SK-N-SH (cell line): ENCODE data around the gene FMNL2. TPM values are rescaled to one million over a fixed set of nuclear protein-coding genes. Genes with fewer than 3 reads are reported as not detected.

Source experiments
- CTCF ChIA-PET: fragments of 300-600, 350-600 bp; formaldehyde crosslinking; extraction: SDS; loops from one replicate; lab custom pipeline; 2021; lab: Yijun Ruan, JAX
- POLR2A ChIA-PET: fragments of 350-600 bp; sonication (Branson Sonifier 250); formaldehyde crosslinking; extraction: SDS; loops from one replicate; lab custom pipeline; 2020; ENCODE audit warnings: antibody characterized with exemption, inconsistent platforms; lab: Yijun Ruan, JAX
- DNase-seq: peaks from one replicate; pipeline ENCODE4 v3.0.0; 2012
- H2AFZ ChIP-seq: fragments of 200-600 bp; sonication (generic); 2 replicates; pipeline ENCODE4 v1.8.1; 2016; ENCODE audit warnings: antibody characterized with exemption, mild to moderate bottlenecking, low read depth
- H3F3A ChIP-seq: fragments of 200-600 bp; sonication (generic); replicated peaks from 2 replicates; pipeline ENCODE3; 2016; ENCODE audit warnings: antibody characterized with exemption, mild to moderate bottlenecking; ENCODE audit not compliant: insufficient read depth
- H3K27ac ChIP-seq, 2 experiments: fragments of 200-500 bp in 1 of 2; fragments of 200-600 bp in 1 of 2; sonication (Bioruptor generic) in 1 of 2; sonication (generic), shearing (Covaris generic) in 1 of 2; 2 replicates each; pipeline versions ENCODE4 v1.5.1 to v1.6.1; 2014 to 2016; ENCODE audit warnings: low read depth in 2 of 2, inconsistent platforms in 1 of 2, low read length in 1 of 2, mild to moderate bottlenecking in 1 of 2, mixed read lengths in 1 of 2
- H3K27me3 ChIP-seq: fragments of 200-600 bp; sonication (generic), shearing (Covaris generic); 2 replicates; pipeline ENCODE4 v1.6.1; 2016; ENCODE audit warnings: mixed run types; ENCODE audit not compliant: insufficient read depth
- H3K36me3 ChIP-seq, 2 experiments: fragments of 200-500 bp in 1 of 2; fragments of 200-600 bp in 1 of 2; sonication (Bioruptor generic) in 1 of 2; sonication (generic) in 1 of 2; replicated peaks in 1 of 2; 2 replicates each; pipeline versions ENCODE3 to v1.5.1; 2014 to 2016; ENCODE audit warnings: low read length in 1 of 2, mild to moderate bottlenecking in 1 of 2; ENCODE audit not compliant: insufficient read depth in 2 of 2, control insufficient read depth in 1 of 2
- H3K4me1 ChIP-seq, 2 experiments: fragments of 200-500 bp in 1 of 2; fragments of 200-600 bp in 1 of 2; sonication (Bioruptor generic) in 1 of 2; sonication (generic), shearing (Covaris generic) in 1 of 2; 2 replicates each; pipeline versions ENCODE4 v1.5.1 to v1.6.1; 2014 to 2016; ENCODE audit warnings: low read depth in 1 of 2, low read length in 1 of 2, mixed run types in 1 of 2; ENCODE audit not compliant: insufficient read depth in 2 of 2, control insufficient read depth in 1 of 2
- H3K4me2 ChIP-seq: fragments of 200-600 bp; sonication (generic), shearing (Covaris generic); 2 replicates; pipeline ENCODE4 v1.6.1; 2017; ENCODE audit warnings: mixed run types
- H3K4me3 ChIP-seq, 2 experiments: fragments of 200-500 bp in 1 of 2; fragments of 200-600 bp in 1 of 2; sonication (Bioruptor generic) in 1 of 2; sonication (generic), shearing (Covaris generic) in 1 of 2; 2 replicates each; pipeline versions ENCODE4 v1.5.1 to v1.8.1; 2014 to 2016; ENCODE audit warnings: low read depth in 2 of 2, inconsistent platforms in 1 of 2, low read length in 1 of 2, mild to moderate bottlenecking in 1 of 2, mixed read lengths in 1 of 2, moderate library complexity in 1 of 2
- H3K79me2 ChIP-seq: fragments of 200-600 bp; sonication (generic); 2 replicates; pipeline ENCODE4 v1.8.1; 2017; ENCODE audit warnings: mild to moderate bottlenecking; ENCODE audit not compliant: insufficient read depth
- H3K9ac ChIP-seq: fragments of 200-600 bp; sonication (generic); 2 replicates; pipeline ENCODE4 v1.6.1; 2017; ENCODE audit warnings: mixed run types
- H3K9me2 ChIP-seq: fragments of 200-600 bp; sonication (generic); 2 replicates; pipeline ENCODE4 v1.6.1; 2017; ENCODE audit warnings: mixed run types
- H3K9me3 ChIP-seq: fragments of 200-600 bp; sonication (generic); 2 replicates; pipeline ENCODE4 v1.6.1; 2017; ENCODE audit warnings: mixed run types, mild to moderate bottlenecking, moderate library complexity
- H4K20me1 ChIP-seq: fragments of 200-600 bp; sonication (generic); 2 replicates; pipeline ENCODE4 v1.6.1; 2017; ENCODE audit warnings: mild to moderate bottlenecking, mixed run types; ENCODE audit not compliant: insufficient read depth
- CHD2 ChIP-seq: fragments of 150-350 bp; IDR thresholded peaks from 2 replicates; pipeline ENCODE4 v1.6.1; 2018; ENCODE audit warnings: low read length; ENCODE audit not compliant: partially characterized antibody
- CTCF ChIP-seq: fragments of 200-600 bp; sonication (generic); IDR thresholded peaks from 2 replicates; pipeline ENCODE4 v1.6.1; 2017; ENCODE audit warnings: antibody characterized with exemption, mild to moderate bottlenecking, moderate library complexity
- ELF1 ChIP-seq: IDR thresholded peaks from 2 replicates; pipeline ENCODE4 v1.4.0; 2012
- EZH2phosphoT487 ChIP-seq: fragments of 200-600 bp; sonication (generic); IDR thresholded peaks from 2 replicates; pipeline ENCODE4 v1.6.1; 2017; ENCODE audit warnings: low read depth, mixed run types, mild to moderate bottlenecking, antibody characterized with exemption, moderate library complexity, borderline replicate concordance
- FOXJ3 ChIP-seq: sonication (generic); formaldehyde crosslinking; IDR thresholded peaks from 2 replicates; pipeline ENCODE4 v1.5.1; 2020; ENCODE audit warnings: mild to moderate bottlenecking, missing genetic modification reagents
- GABPA ChIP-seq: IDR thresholded peaks from 2 replicates; pipeline ENCODE4 v1.4.0; 2012; ENCODE audit warnings: low read depth, mild to moderate bottlenecking
- MEF2A ChIP-seq: IDR thresholded peaks from 2 replicates; pipeline ENCODE4 v1.4.0; 2012; ENCODE audit warnings: low read depth, borderline replicate concordance
- MXI1 ChIP-seq: IDR thresholded peaks from 2 replicates; pipeline ENCODE4 v1.6.1; 2012; ENCODE audit warnings: mild to moderate bottlenecking, low read depth, low read length, improper control_type of control experiment
- NFIC ChIP-seq: IDR thresholded peaks from 2 replicates; pipeline ENCODE4 v1.4.0; 2012; ENCODE audit warnings: borderline replicate concordance
- NRF1 ChIP-seq: IDR thresholded peaks from 2 replicates; pipeline ENCODE4 v1.6.1; 2012; ENCODE audit warnings: low read depth, mild to moderate bottlenecking, low read length
- PBX3 ChIP-seq: IDR thresholded peaks from 2 replicates; pipeline ENCODE4; 2012
- POLR2AphosphoS5 ChIP-seq: IDR thresholded peaks from 2 replicates; pipeline ENCODE4 v1.6.1; 2012; ENCODE audit warnings: low read depth, low read length
- RAD21 ChIP-seq: IDR thresholded peaks from 2 replicates; pipeline ENCODE4 v1.6.1; 2012; ENCODE audit warnings: mild to moderate bottlenecking, low read length
- REST ChIP-seq: IDR thresholded peaks from 2 replicates; pipeline ENCODE4 v1.6.1; 2012; ENCODE audit warnings: mild to moderate bottlenecking, low read depth, low read length, moderate library complexity
- RXRA ChIP-seq: IDR thresholded peaks from 2 replicates; pipeline ENCODE4 v1.4.0; 2012; ENCODE audit warnings: low read depth, mild to moderate bottlenecking, borderline replicate concordance
- SMC3 ChIP-seq: IDR thresholded peaks from 2 replicates; pipeline ENCODE4 v1.6.1; 2012; ENCODE audit warnings: low read depth, low read length, improper control_type of control experiment
- TEAD4 ChIP-seq: IDR thresholded peaks from 2 replicates; pipeline ENCODE4 v1.4.0; 2012; ENCODE audit warnings: mild to moderate bottlenecking, borderline replicate concordance; ENCODE audit not compliant: insufficient read depth
- USF2 ChIP-seq: fragments of 150-350 bp; IDR thresholded peaks from 2 replicates; pipeline ENCODE4 v1.6.1; 2017; ENCODE audit warnings: antibody characterized with exemption, low read length, low read depth, borderline replicate concordance
- ZBTB33 ChIP-seq: IDR thresholded peaks from 2 replicates; pipeline ENCODE4 v1.4.0; 2012; ENCODE audit warnings: low read depth, borderline replicate concordance
- WGBS: methylation state at CpG from one replicate; pipeline ENCODE4 v1.1.6; 2017; ENCODE audit warnings: low lambda C conversion rate; 5-methylcytosine and 5-hydroxymethylcytosine counted together
- polyA plus RNA-seq, 3 experiments: library from polyadenylated mRNA; depleted of rRNA; stranded (reverse); fragments of >200 nt; gene quantifications; 2 replicates each; pipeline ENCODE4 v1.2.3, GENCODE V29; 2012

FMNL2 gene
- polyA plus RNA-seq, 1 of the 3 experiments (the other 2 are of a cell fraction) = 14.5 TPM

GRCh38 chr2:152354069-152354755, 19.2 kb downstream of the FMNL2 start:
- no peak overlapping the region; the same call in 1 of the 2 replicates for H3K4me2 ChIP-seq
- TF ChIP-seq NFIC = no peak
- TF ChIP-seq ZBTB33 = no peak
- TF ChIP-seq SMC3 = no peak
- no peak for TF ChIP-seq USF2
- no peak for TF ChIP-seq EZH2phosphoT487
- TF ChIP-seq POLR2AphosphoS5 = no peak
- no peak for TF ChIP-seq RXRA
- no peak for TF ChIP-seq NRF1
- no peak for TF ChIP-seq MXI1
- no peak for TF ChIP-seq CTCF
- TF ChIP-seq GABPA = no peak
- TF ChIP-seq MEF2A = no peak
- TF ChIP-seq PBX3 = no peak
- TF ChIP-seq ELF1 = no peak
- TF ChIP-seq RAD21 = no peak
- TF ChIP-seq REST = no peak
- TF ChIP-seq CHD2 = no peak
- TF ChIP-seq FOXJ3 (CRISPR knock-in tag) = no peak
- TF ChIP-seq TEAD4 = no peak
- H2AFZ ChIP-seq = no peak overlapping the region
- no peak overlapping the region for H3K4me3 ChIP-seq
- ChIA-PET CTCF (interaction anchor here (1.0 to 3.5 kb wide), 2 partner anchors 18 to 65 kb away, joined by 3 to 13 read pairs; partner anchors contain the start of gene FMNL2), POLR2A (no interaction called here)
- H3F3A ChIP-seq = peaks cover 17% of the 10 kb centered on the region
- no peaks in the 10 kb centered on the region for H3K9me2 ChIP-seq
- peaks cover 10% of the 10 kb centered on the region; the same call in 1 of the 2 replicates for H4K20me1 ChIP-seq
- H3K27me3 ChIP-seq = no peaks in the 10 kb centered on the region
- H3K9ac ChIP-seq = no peak overlapping the region
- H3K27ac ChIP-seq = peak overlapping the region in 1 of 2 experiments; percentile 9; a peak in 1 of 4 replicates
- peaks cover 36% of the 10 kb centered on the region for H3K79me2 ChIP-seq
- peaks cover 0 to 2% of the 10 kb centered on the region in 2 experiments for H3K36me3 ChIP-seq
- peaks cover 0 to 20% of the 10 kb centered on the region in 2 experiments; a peak in 2 of 4 replicates for H3K4me1 ChIP-seq
- DNase-seq = no peak
- WGBS = 92% methylated on average over 4 of the region's 4 CpGs
- no peaks in the 10 kb centered on the region for H3K9me3 ChIP-seq
